RCC 7860 (cell line): Measurements from ENCODE around the gene GCAT.

Source experiments
- DNase-seq: peaks from one replicate; pipeline ENCODE4 v3.0.0-alpha.2; 2015; ENCODE audit warnings: low spot score
- FAIRE-seq: peaks from 2 replicates; lab custom pipeline; 2012; peaks lifted over from hg19 to GRCh38; lab: Jason Lieb, UNC

Gene GCAT

GRCh38 chr22:37809672-37810333 is 2.1 kb downstream of the GCAT start:
- FAIRE-seq (no peak), DNase-seq (no peak)

GRCh38 chr22:37811867-37812266 is 4.1 kb downstream of the GCAT start:
- no peak for DNase-seq
- no peak for FAIRE-seq

- no peak for FAIRE-seq
- DNase-seq, result no peak
These were observed 5.3 kb downstream of the GCAT start for GRCh38 chr22:37812869-37813678.

- DNase-seq, result no peak
- no peak for FAIRE-seq
These were observed 7.9 kb downstream of the GCAT start for GRCh38 chr22:37815593-37815992.

GRCh38 chr22:37816543-37817180 is 8.9 kb downstream of the GCAT start:
- no peak for DNase-seq
- no peak for FAIRE-seq

- FAIRE-seq (no peak), DNase-seq (peak; percentile 49)
These were observed 10.1 kb downstream of the GCAT start for GRCh38 chr22:37817705-37818408.

- no peak for FAIRE-seq
- no peak for DNase-seq
These were observed 10.8 kb downstream of the GCAT start for GRCh38 chr22:37818409-37819104.

GRCh38 chr22:37819105-37819433 is 11.3 kb downstream of the GCAT start:
- FAIRE-seq, result no peak
- DNase-seq, result no peak

GRCh38 chr22:37820350-37820749 is 12.6 kb downstream of the GCAT start:
- FAIRE-seq (no peak), DNase-seq (no peak)

GRCh38 chr22:37822079-37822833 is 14.5 kb downstream of the GCAT start:
- no peak for FAIRE-seq
- no peak for DNase-seq

GRCh38 chr22:37823134-37823985 is 15.6 kb downstream of the GCAT start, which contains the start of gene GALR3:
GALR3 (plus strand) TSS chr22:37823382; CDS start chr22:37823407, 25 bp downstream.
- FAIRE-seq (no peak), DNase-seq (no peak)

GRCh38 chr22:37824674-37825641 is 17.2 kb downstream of the GCAT start:
- FAIRE-seq, result no peak
- DNase-seq, result no peak

- FAIRE-seq (no peak), DNase-seq (no peak)
These were observed 19.3 kb downstream of the GCAT start for GRCh38 chr22:37827056-37827455.

GRCh38 chr22:37830093-37830842 is 22.5 kb downstream of the GCAT start:
- FAIRE-seq, result no peak

GRCh38 chr22:37831472-37831871 is 23.7 kb downstream of the GCAT start:
- FAIRE-seq (no peak), DNase-seq (no peak)

More at GRCh38 chr22:37830093-37830842, 22.5 kb downstream of the GCAT start:
- DNase-seq, result no peak

- FAIRE-seq (no peak), DNase-seq (no peak)
These were observed 24.5 kb downstream of the GCAT start for GRCh38 chr22:37832022-37832857.
